Lower lobe of right lung (tissue), 2 donors: ENCODE data around the gene KIR2DL1. TPM values are rescaled to one million over a fixed set of nuclear protein-coding genes. Genes with fewer than 3 reads are reported as not detected.
"Not testable (repeated sequence)": the region's sequence is repeated elsewhere in the genome, so short reads cannot be mapped to it uniquely, and the experiment has no call there.

Source experiments
- ATAC-seq, 2 donors: fragments of 200-7000 bp; cut with Tn5 transposase; one replicate each; pipeline ENCODE4 v1.9.1; 2020 to 2022; ENCODE audit warnings: mild to moderate bottlenecking in 2 of 2, moderate library complexity in 2 of 2
- DNase-seq: peaks from one replicate; pipeline ENCODE4 v3.0.0-alpha.2; 2020
- H3K27ac ChIP-seq: fragments of 200-600 bp; one replicate; pipeline ENCODE4 v1.8.0; 2022
- H3K27me3 ChIP-seq: fragments of 200-600 bp; one replicate; pipeline ENCODE4 v1.8.0; 2022; ENCODE audit warnings: low read depth
- H3K36me3 ChIP-seq: fragments of 200-600 bp; one replicate; pipeline ENCODE4 v1.8.0; 2022; ENCODE audit warnings: mild to moderate bottlenecking
- H3K4me1 ChIP-seq: fragments of 200-600 bp; one replicate; pipeline ENCODE4 v1.8.0; 2022
- H3K4me3 ChIP-seq: fragments of 200-600 bp; one replicate; pipeline ENCODE4 v1.8.0; 2022; ENCODE audit warnings: mild to moderate bottlenecking
- H3K9me3 ChIP-seq: fragments of 200-600 bp; one replicate; pipeline ENCODE4 v1.8.0; 2022
- intact Hi-C: fragments of 100-400 bp; cut with DNase I; formaldehyde crosslinking; loops from one replicate; pipeline ENCODE4 v1.11.0; 2022
- long read RNA-seq: library from polyadenylated mRNA; unstranded; transcript quantifications from one replicate; pipeline ENCODE4 v2.0.0, GENCODE V29; 2021
- total RNA-seq: library from RNA; stranded (reverse); fragmentation: NEBNext Ultra II Directional; extraction: Animal tissue kit (Norgen Biotek cat#: 25700); gene quantifications from one replicate; pipeline ENCODE4 v1.2.1, GENCODE V29; 2021
- TF ChIP-seq, protein P1 (sequence below): fragments of 200-600 bp; IDR thresholded peaks from one replicate; pipeline ENCODE4 v1.8.0; 2022; ENCODE audit warnings: antibody characterized with exemption, mild to moderate bottlenecking
- donor health status: DM: no; HTN: yes; CAD: no; lungs with severe emphysema.

The KIR2DL1 gene
- 0.83 TPM for total RNA-seq
- long read RNA-seq, result 0 reads

GRCh38 chr19:54769646-54770045 lies at the start of gene KIR2DL1:
TSS of gene KIR2DL1 (plus strand) at chr19:54769793. CDS start at chr19:54769851, 58 bp downstream.
- H3K9me3 ChIP-seq, H3K27ac ChIP-seq, H3K36me3 ChIP-seq, intact Hi-C loops, H3K27me3 ChIP-seq, H3K4me3 ChIP-seq, H3K4me1 ChIP-seq, ATAC-seq, DNase-seq: not testable (repeated sequence)

DNA sequence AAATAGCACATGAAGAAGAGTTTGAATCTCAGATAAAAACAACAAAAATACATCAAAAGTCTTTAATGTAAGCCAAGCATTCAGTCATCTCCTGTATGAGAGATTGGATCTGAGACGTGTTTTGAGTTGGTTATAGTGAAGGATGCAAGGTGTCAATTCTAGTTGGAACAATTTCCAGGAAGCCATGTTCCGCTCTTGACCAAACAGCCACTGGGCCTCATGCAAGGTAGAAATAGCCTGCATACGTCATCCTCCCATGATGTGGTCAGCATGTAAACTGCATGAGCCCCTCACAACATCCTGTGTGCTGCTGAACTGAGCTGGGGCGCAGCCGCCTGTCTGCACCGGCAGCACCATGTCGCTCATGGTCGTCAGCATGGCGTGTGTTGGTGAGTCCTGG lies 45.5 kb upstream of the KIR2DL1 start, which contains the start of gene KIR3DL3:
TSS of gene KIR3DL3 (plus strand) at position 301 of the 400 bp plus-strand sequence. CDS start at position 356, 55 bp downstream.
- H3K9me3 ChIP-seq, result peaks cover 17% of the 10 kb centered on the region
- no peak within 1 kb of the TSS for H3K4me3 ChIP-seq
- no peaks in the 10 kb centered on the region for H3K36me3 ChIP-seq
- TF ChIP-seq, protein P1, sequence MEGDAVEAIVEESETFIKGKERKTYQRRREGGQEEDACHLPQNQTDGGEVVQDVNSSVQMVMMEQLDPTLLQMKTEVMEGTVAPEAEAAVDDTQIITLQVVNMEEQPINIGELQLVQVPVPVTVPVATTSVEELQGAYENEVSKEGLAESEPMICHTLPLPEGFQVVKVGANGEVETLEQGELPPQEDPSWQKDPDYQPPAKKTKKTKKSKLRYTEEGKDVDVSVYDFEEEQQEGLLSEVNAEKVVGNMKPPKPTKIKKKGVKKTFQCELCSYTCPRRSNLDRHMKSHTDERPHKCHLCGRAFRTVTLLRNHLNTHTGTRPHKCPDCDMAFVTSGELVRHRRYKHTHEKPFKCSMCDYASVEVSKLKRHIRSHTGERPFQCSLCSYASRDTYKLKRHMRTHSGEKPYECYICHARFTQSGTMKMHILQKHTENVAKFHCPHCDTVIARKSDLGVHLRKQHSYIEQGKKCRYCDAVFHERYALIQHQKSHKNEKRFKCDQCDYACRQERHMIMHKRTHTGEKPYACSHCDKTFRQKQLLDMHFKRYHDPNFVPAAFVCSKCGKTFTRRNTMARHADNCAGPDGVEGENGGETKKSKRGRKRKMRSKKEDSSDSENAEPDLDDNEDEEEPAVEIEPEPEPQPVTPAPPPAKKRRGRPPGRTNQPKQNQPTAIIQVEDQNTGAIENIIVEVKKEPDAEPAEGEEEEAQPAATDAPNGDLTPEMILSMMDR, result no peak
- intact Hi-C loops, result no loop called here
- DNase-seq (no peak), ATAC-seq (no peak)
- no peak within 1 kb of the TSS for H3K27ac ChIP-seq
- H3K4me1 ChIP-seq, result no peaks in the 10 kb centered on the region
- no peaks in the 10 kb centered on the region for H3K27me3 ChIP-seq

GRCh38 chr19:54724644-54725043 lies 44.9 kb upstream of the KIR2DL1 start:
- H3K4me3 ChIP-seq, result no peak overlapping the region
- ATAC-seq, result no peak
- no peaks in the 10 kb centered on the region for H3K27me3 ChIP-seq
- intact Hi-C loops, result no loop called here
- no peak for DNase-seq
- TF ChIP-seq, protein P1, result no peak
- H3K27ac ChIP-seq, result no peak overlapping the region
- H3K36me3 ChIP-seq, result no peaks in the 10 kb centered on the region
- no peaks in the 10 kb centered on the region for H3K4me1 ChIP-seq
- H3K9me3 ChIP-seq, result peaks cover 17% of the 10 kb centered on the region

DNA sequence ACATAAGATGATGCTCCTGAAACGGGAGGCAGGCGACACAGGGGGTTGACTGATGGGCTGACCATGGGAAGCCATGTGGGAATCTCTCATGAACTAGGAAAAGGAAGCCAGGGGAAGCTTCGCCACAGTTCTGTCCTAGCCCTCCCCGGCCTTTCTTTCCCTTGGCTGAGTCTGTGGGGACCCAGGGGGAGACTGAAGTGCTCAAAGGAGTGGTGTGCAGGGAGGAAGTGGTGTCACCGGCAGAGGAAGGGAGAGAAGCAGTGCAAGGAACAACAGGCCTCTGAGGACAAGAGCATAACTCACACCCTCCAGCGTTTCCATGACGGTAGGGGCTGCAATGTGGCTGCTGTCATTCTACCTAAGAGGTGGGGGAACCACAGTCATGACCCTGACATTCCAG lies 44.3 kb upstream of the KIR2DL1 start:
- Histone ChIP-seq H3K4me1 (no peaks in the 10 kb centered on the region), H3K4me3 (no peak overlapping the region), H3K36me3 (no peaks in the 10 kb centered on the region), H3K9me3 (peaks cover 17% of the 10 kb centered on the region), H3K27ac (no peak overlapping the region), H3K27me3 (no peaks in the 10 kb centered on the region)
- TF ChIP-seq, protein P1, result no peak
- intact Hi-C loops, result no loop called here
- DNase-seq (no peak), ATAC-seq (no peak)

- H3K27ac ChIP-seq, result no peak overlapping the region
These were observed 42.0 kb upstream of the KIR2DL1 start for GRCh38 chr19:54727562-54727961.

DNA sequence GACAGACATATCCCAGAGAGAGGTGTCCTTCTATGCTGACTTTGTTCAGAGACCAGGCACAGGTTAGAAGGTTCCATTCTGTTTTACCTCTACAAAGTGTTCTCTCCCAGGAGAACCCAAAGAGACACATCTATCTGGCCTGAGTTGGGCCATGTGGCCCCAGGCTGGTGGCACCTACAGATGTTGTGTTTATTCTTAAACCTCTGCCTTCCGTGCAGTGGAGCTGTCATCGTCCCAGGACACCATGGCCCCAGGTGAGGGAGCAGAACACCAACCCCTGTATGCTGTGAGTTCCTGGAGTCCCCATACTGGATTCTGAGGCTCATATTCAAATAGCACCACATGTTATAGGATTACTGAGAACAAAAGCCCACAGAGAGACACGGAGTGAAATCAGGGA lies 41.4 kb upstream of the KIR2DL1 start:
- Histone ChIP-seq H3K4me3 (no peak overlapping the region), H3K36me3 (no peaks in the 10 kb centered on the region), H3K4me1 (no peaks in the 10 kb centered on the region), H3K27ac (no peak overlapping the region), H3K9me3 (no peaks in the 10 kb centered on the region), H3K27me3 (no peaks in the 10 kb centered on the region)
- DNase-seq (no peak), ATAC-seq (no peak)
- intact Hi-C loops, result no loop called here
- TF ChIP-seq, protein P1, result no peak

More at GRCh38 chr19:54727562-54727961, 42.0 kb upstream of the KIR2DL1 start:
- no peak for ATAC-seq
- H3K36me3 ChIP-seq, result no peaks in the 10 kb centered on the region
- no peak for DNase-seq
- H3K4me3 ChIP-seq, result no peak overlapping the region
- TF ChIP-seq, protein P1, result no peak
- no peaks in the 10 kb centered on the region for H3K9me3 ChIP-seq
- H3K4me1 ChIP-seq, result no peaks in the 10 kb centered on the region
- H3K27me3 ChIP-seq, result no peaks in the 10 kb centered on the region
- intact Hi-C loops, result no loop called here
